ENCODE results near the gene ZNF501.

- TF ChIP-seq CTCF (IDR thresholded peaks at IDR 0.05; ENCODE audit: insufficient read depth, low read depth, low read length): no peak
- no peak for TF ChIP-seq EZH2 (IDR thresholded peaks at IDR 0.05; ENCODE audit: insufficient read depth, low read length)
Measured at GRCh38 chr3:44762170-44762677, 32.8 kb downstream of the ZNF501 start.
